Chondrocyte (in vitro differentiated cells): Measurements from ENCODE around the gene KIF12. TPM values are rescaled to one million over a fixed set of nuclear protein-coding genes. Genes with fewer than 3 reads are reported as not detected.
"Not testable (repeated sequence)": the region's sequence is repeated elsewhere in the genome, so short reads cannot be mapped to it uniquely, and the experiment has no call there.

ENCODE experiments used
- DNase-seq: peaks from one replicate; pipeline ENCODE4 v3.0.0; 2021; ENCODE audit warnings: mixed read lengths, low spot score
- H3K27ac Mint-ChIP-seq: one replicate; pipeline ENCODE4 v1.8.0; 2021; ENCODE audit warnings: mild to moderate bottlenecking, moderate library complexity, mixed read lengths; ENCODE audit not compliant: unreplicated experiment
- H3K27me3 Mint-ChIP-seq: 2 replicates; pipeline ENCODE4 v1.8.0; 2021; ENCODE audit warnings: low read depth, mixed read lengths
- H3K36me3 Mint-ChIP-seq: 2 replicates; pipeline ENCODE4 v1.8.0; 2021; ENCODE audit warnings: low read depth, mixed read lengths
- H3K4me1 Mint-ChIP-seq: 2 replicates; pipeline ENCODE4 v1.8.0; 2021; ENCODE audit warnings: low read depth, mild to moderate bottlenecking, mixed read lengths
- H3K4me3 Mint-ChIP-seq: one replicate; pipeline ENCODE4 v1.8.0; 2021; ENCODE audit warnings: mild to moderate bottlenecking, moderate library complexity, mixed read lengths; ENCODE audit not compliant: unreplicated experiment
- H3K9me3 Mint-ChIP-seq: 2 replicates; pipeline ENCODE4 v1.8.0; 2021; ENCODE audit warnings: low read depth, mixed read lengths
- CTCF ChIP-seq: fragments of 200-600 bp; sonication (generic); IDR thresholded peaks from 2 replicates; pipeline ENCODE4 v1.5.0; 2021; ENCODE audit warnings: antibody characterized with exemption, mild to moderate bottlenecking, moderate library complexity
- total RNA-seq: library from RNA; stranded (reverse); gene quantifications from 3 replicates; pipeline ENCODE4 v1.2.1, GENCODE V29; 2021

KIF12 gene
- total RNA-seq, 1 donor from 2014 or later = 0.70 TPM

DNA sequence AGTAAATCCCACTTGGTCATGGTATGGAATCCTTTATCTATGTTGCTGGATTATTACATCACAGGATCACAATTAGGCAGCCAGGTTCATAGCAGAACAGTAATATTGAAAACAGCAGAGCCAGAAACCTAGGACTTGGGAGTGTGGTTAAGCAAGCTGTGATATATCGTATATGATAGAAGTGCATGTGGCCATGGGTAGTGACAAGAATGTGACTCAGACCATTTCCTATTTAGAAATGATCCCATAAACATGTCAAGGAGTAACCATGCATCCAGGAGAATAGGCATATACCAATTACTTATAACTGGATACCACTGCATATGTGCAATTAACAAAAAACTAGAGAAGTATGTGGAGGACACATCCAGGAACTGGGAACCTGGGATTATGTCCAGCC lies 52.2 kb downstream of the KIF12 start:
- Mint-ChIP-seq H3K9me3 (peaks cover 6% of the 10 kb centered on the region), H3K4me3 (no peak overlapping the region), H3K27me3 (no peaks in the 10 kb centered on the region), H3K27ac (no peak overlapping the region), H3K36me3 (peaks cover 37% of the 10 kb centered on the region), H3K4me1 (no peaks in the 10 kb centered on the region)
- no peak for TF ChIP-seq CTCF
- no peak for DNase-seq

- DNase-seq = no peak
- Mint-ChIP-seq H3K27ac (no peak overlapping the region), H3K27me3 (no peaks in the 10 kb centered on the region), H3K36me3 (peaks cover 39% of the 10 kb centered on the region), H3K4me1 (no peaks in the 10 kb centered on the region), H3K9me3 (peaks cover 6% of the 10 kb centered on the region), H3K4me3 (no peak overlapping the region)
- TF ChIP-seq CTCF = no peak
These were observed 52.8 kb downstream of the KIF12 start for GRCh38 chr9:114046237-114046755.

DNA sequence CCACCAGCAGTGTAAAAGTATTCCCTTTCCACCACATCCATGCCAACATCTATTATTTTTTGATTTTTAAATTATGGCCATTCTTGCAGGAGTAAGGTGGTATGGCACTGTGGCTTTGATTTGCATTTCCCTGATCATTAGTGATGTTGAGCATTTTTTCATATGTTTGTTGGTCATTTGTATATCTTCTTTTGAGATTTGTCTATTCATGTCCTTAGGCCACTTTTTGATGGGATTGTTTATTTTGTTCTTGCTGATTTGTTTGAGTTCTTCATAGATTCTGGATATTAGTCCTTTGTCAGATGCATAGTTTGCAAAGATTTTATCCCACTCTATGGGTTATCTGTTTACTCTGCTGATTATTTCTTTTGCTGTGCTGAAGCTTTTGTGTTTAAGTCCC lies 55.4 kb downstream of the KIF12 start:
- not testable (repeated sequence) for H3K9me3 Mint-ChIP-seq, H3K4me1 Mint-ChIP-seq, H3K27ac Mint-ChIP-seq, H3K27me3 Mint-ChIP-seq, DNase-seq, H3K4me3 Mint-ChIP-seq
- H3K36me3 Mint-ChIP-seq = peaks cover 27% of the 10 kb centered on the region

Other genes with a start within 250 kb of the KIF12 start
- gene ZNF618, start 223.0 kb downstream of the KIF12 start, total RNA-seq = 25.5 to 35.5 TPM (median 27.3 TPM) in 3 replicates
- gene AMBP, start 21.0 kb downstream of the KIF12 start, total RNA-seq = not detected in 3 replicates
- gene COL27A1, start 56.2 kb upstream of the KIF12 start, total RNA-seq = 45.9 to 52.9 TPM (median 48.5 TPM) in 3 replicates
- not detected in 3 replicates for gene ORM1, start 223.8 kb upstream of the KIF12 start, total RNA-seq
- gene ORM2, start 230.6 kb upstream of the KIF12 start, total RNA-seq = not detected in 3 replicates